Measurements from ENCODE around the gene STXBP5. TPM values are rescaled to one million over a fixed set of nuclear protein-coding genes. Genes with fewer than 3 reads are reported as not detected.

Gene STXBP5
- polyA plus RNA-seq, 1 of the 3 experiments (the other 2 are of a cell fraction), result 9.9 TPM

- no peak for TF ChIP-seq RCOR1 (IDR thresholded peaks at IDR 0.05; ENCODE audit: low read length)
- no peak for TF ChIP-seq USF2 (IDR thresholded peaks at IDR 0.05; ENCODE audit: borderline replicate concordance, low read depth, low read length)
- TF ChIP-seq TCF12 (IDR thresholded peaks at IDR 0.05), result no peak
- no peak for TF ChIP-seq SMC3 (IDR thresholded peaks at IDR 0.05; ENCODE audit: low read depth, low read length)
- TF ChIP-seq EZH2phosphoT487 (IDR thresholded peaks at IDR 0.05; ENCODE audit: borderline replicate concordance, low read depth), result no peak
- TF ChIP-seq MXI1 (IDR thresholded peaks at IDR 0.05; ENCODE audit: low read depth, low read length), result no peak
- no peak for TF ChIP-seq GABPA (IDR thresholded peaks at IDR 0.05; ENCODE audit: low read depth)
- no peak for TF ChIP-seq FOXJ3 (CRISPR knock-in tag; IDR thresholded peaks at IDR 0.05)
- no peak for TF ChIP-seq NRF1 (IDR thresholded peaks at IDR 0.05; ENCODE audit: low read depth, low read length)
- TF ChIP-seq EP300 (IDR thresholded peaks at IDR 0.05; ENCODE audit: borderline replicate concordance in 1 of 2, low read depth in 1 of 2, low read length in 1 of 2), result no peak
- no peak for TF ChIP-seq CTCF (IDR thresholded peaks at IDR 0.05)
- no peak for TF ChIP-seq FOXM1 (IDR thresholded peaks at IDR 0.05; ENCODE audit: low read depth)
- no peak for TF ChIP-seq JUND (IDR thresholded peaks at IDR 0.05)
- TF ChIP-seq YY1 (IDR thresholded peaks at IDR 0.05; ENCODE audit: low read depth), result no peak
- no peak for TF ChIP-seq SIN3A (IDR thresholded peaks at IDR 0.05; ENCODE audit: borderline replicate concordance, low read depth, low read length)
- DNase-seq, result no peak
- Histone ChIP-seq H3K4me1 (ENCODE audit: control insufficient read depth in 1 of 2, insufficient read depth in 2 of 2, low read depth in 1 of 2, low read length in 1 of 2) (no peaks in the 10 kb centered on the region; a peak in 1 of 4 replicates), H3K4me3 (ENCODE audit: low read depth in 2 of 2, low read length in 1 of 2) (no peak overlapping the region), H3K9me2 (no peaks in the 10 kb centered on the region), H3K27me3 (ENCODE audit: insufficient read depth) (no peaks in the 10 kb centered on the region), H3K9me3 (no peaks in the 10 kb centered on the region), H3K27ac (ENCODE audit: low read depth in 2 of 2, low read length in 1 of 2) (no peak overlapping the region), H3K36me3 (replicated peaks in 1 of 2; ENCODE audit: control insufficient read depth in 1 of 2, insufficient read depth in 2 of 2, low read length in 1 of 2) (no peaks in the 10 kb centered on the region), H4K20me1 (ENCODE audit: insufficient read depth) (no peaks in the 10 kb centered on the region), H3K79me2 (ENCODE audit: insufficient read depth) (no peaks in the 10 kb centered on the region), H3F3A (replicated peaks; ENCODE audit: insufficient read depth) (no peaks in the 10 kb centered on the region), H3K9ac (no peak overlapping the region), H3K4me2 (no peak overlapping the region), H2AFZ (ENCODE audit: low read depth) (no peak overlapping the region)
- POLR2A ChIA-PET, result no interaction called here
- CTCF ChIA-PET, result interaction anchor here (1.0 to 1.1 kb wide), 2 partner anchors 108 to 320 kb away, joined by 3 read pairs; no protein-coding TSS in a partner anchor
Measured at GRCh38 chr6:147178355-147178754, 25.9 kb upstream of the STXBP5 start.

- H3K4me1 ChIP-seq (ENCODE audit: control insufficient read depth in 1 of 2, insufficient read depth in 2 of 2, low read depth in 1 of 2, low read length in 1 of 2), result no peaks in the 10 kb centered on the region
- no peak for DNase-seq
- H3K9ac ChIP-seq, result no peak overlapping the region
- POLR2A ChIA-PET, result no interaction called here
- no peaks in the 10 kb centered on the region for H3K9me2 ChIP-seq
- CTCF ChIA-PET, result interaction anchor here (1.0 kb wide), 1 partner anchor 21 kb away, joined by 3 read pairs; no protein-coding TSS in a partner anchor
- no peak overlapping the region for H2AFZ ChIP-seq (ENCODE audit: low read depth)
- H4K20me1 ChIP-seq (ENCODE audit: insufficient read depth), result no peaks in the 10 kb centered on the region
- H3K27me3 ChIP-seq (ENCODE audit: insufficient read depth), result no peaks in the 10 kb centered on the region
- H3K27ac ChIP-seq (ENCODE audit: low read depth in 2 of 2, low read length in 1 of 2), result no peak overlapping the region
- H3K36me3 ChIP-seq (replicated peaks in 1 of 2; ENCODE audit: control insufficient read depth in 1 of 2, insufficient read depth in 2 of 2, low read length in 1 of 2), result no peaks in the 10 kb centered on the region
- TF ChIP-seq NFIC (IDR thresholded peaks at IDR 0.05; ENCODE audit: borderline replicate concordance), result no peak
- TF ChIP-seq CTCF (IDR thresholded peaks at IDR 0.05), result no peak
- TF ChIP-seq SMC3 (IDR thresholded peaks at IDR 0.05; ENCODE audit: low read depth, low read length), result no peak
- TF ChIP-seq MAX (IDR thresholded peaks at IDR 0.05; ENCODE audit: low read depth), result no peak
- no peak for TF ChIP-seq TAF1 (IDR thresholded peaks at IDR 0.05; ENCODE audit: borderline replicate concordance, low read depth, low read length)
- TF ChIP-seq REST (IDR thresholded peaks at IDR 0.05; ENCODE audit: low read depth, low read length), result no peak
- TF ChIP-seq GABPA (IDR thresholded peaks at IDR 0.05; ENCODE audit: low read depth), result no peak
- no peak for TF ChIP-seq TCF12 (IDR thresholded peaks at IDR 0.05)
- H3K9me3 ChIP-seq, result no peaks in the 10 kb centered on the region
- H3K79me2 ChIP-seq (ENCODE audit: insufficient read depth), result no peaks in the 10 kb centered on the region
- no peak overlapping the region for H3K4me2 ChIP-seq
- H3K4me3 ChIP-seq (ENCODE audit: low read depth in 2 of 2, low read length in 1 of 2), result no peak overlapping the region
- no peaks in the 10 kb centered on the region for H3F3A ChIP-seq (replicated peaks; ENCODE audit: insufficient read depth)
- WGBS (ENCODE audit: low lambda C conversion rate), result 91% methylated on average over 3 of the region's 3 CpGs
Measured at GRCh38 chr6:147179809-147180208, 24.4 kb upstream of the STXBP5 start.

All from SK-N-SH (cell line).